GM18520 (cell line): ENCODE results near the gene GATA1.

Experiments used
- ATAC-seq: cut with Tn5 transposase; IDR thresholded peaks from one replicate; pipeline ENCODE4 v1.9.1; 2021; ENCODE audit not compliant: unreplicated experiment

The GATA1 gene

GRCh38 chrX:48839686-48840085, 53.3 kb downstream of the GATA1 start:
- ATAC-seq = no peak
